Measurements from ENCODE around the gene SYMPK. TPM values are rescaled to one million over a fixed set of nuclear protein-coding genes. Genes with fewer than 3 reads are reported as not detected.

SYMPK gene
- 45.0 and 54.6 TPM in 2 replicates for total RNA-seq

GRCh38 chr19:45862564-45863334 lies at the start of gene SYMPK:
Gene SYMPK (minus strand): TSS chr19:45863147. CDS start chr19:45854495, 8,652 bp downstream.

GRCh38 chr19:45901912-45902650 lies 39.1 kb upstream of the SYMPK start, which contains the start of gene MYPOP:
Gene MYPOP (minus strand): TSS chr19:45902613. CDS start chr19:45901773, 840 bp downstream.

DNA sequence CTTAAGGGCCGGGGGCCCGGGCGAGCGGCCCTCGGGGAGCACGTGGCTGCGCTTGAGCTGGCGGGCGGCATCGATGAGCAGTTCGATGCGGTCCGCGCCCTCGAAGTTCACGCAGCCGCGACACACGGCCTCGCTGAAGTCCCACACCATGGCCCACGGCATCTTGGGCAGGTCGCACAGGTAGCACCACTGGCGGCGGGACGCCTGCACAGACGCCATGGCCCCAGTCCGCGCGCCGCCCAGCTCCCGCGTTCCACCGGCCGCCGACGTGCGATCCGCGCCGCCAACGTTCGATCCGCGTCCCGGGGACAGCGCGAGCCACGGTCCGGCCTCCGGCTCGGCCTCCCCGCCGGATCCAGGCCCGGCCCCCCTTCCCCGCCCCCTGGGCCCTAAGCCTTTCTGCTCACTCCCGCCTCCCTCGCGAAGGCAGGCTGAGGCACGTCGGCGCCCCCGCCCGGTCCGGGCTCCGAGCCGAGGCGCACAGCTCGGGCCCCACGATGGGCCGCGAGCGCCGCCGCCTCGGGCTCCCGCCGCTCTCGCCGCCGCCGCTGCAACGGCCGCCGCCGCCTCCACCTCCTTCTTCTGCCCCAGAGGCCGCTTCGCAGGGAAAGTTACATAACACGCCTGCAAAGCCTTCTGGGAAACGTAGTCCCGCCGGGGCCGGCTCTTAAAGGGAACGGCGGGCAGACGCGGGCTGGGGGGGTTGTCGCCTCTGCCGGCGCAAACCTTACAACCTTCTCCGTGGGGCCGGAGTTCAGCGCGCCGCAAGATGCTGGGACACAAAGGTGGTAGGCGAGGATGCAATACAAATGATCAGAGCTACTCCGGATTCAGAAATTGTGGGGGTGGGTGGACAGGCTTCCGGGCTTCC lies 22.8 kb upstream of the SYMPK start, which contains the start of gene IRF2BP1:
Gene IRF2BP1, minus strand, starts transcription at position 586 of the 871 bp plus-strand sequence. Its CDS starts 367 bp downstream, at position 219.

DNA sequence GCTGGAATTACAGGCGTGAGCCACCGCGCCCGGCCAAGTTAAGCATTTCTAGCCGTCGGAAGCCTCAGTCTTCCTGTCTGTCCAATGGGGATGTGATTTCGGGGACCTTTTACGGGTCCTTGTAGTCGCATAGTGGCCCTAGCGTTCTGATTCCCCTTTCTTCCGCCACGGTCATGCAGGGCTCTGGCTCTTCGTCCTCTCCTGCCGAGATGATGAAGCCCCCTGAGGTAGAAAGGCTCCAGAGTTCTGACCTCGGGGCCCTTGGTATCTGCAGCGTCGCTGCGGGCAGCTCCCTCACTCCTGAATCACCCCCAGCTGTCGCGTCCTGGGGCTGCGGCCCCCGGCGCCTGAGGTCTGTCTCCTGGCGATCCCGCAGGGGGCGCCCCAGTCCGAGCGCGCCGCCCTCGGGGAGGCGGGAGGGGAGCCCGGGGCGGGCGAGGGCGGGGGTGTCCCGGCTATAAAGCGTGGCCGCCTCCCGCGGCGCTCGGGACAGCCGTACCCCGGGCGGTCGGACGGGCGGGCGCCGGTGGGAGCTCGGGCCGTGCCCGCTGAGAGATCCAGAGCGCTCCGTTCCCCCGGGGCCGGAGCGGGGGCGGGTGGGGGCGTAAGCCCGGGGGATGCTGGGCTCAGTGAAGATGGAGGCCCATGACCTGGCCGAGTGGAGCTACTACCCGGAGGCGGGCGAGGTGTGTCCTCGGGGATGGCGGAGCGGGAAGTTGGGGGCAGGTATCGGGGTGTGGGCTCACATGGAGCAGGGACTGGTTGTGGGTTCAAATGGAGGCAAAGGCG lies 1.1 kb upstream of the SYMPK start, which contains the start of gene FOXA3:
Gene FOXA3, plus strand, starts transcription at position 487 of the 789 bp plus-strand sequence. Its CDS starts 131 bp downstream, at position 618.

DNA sequence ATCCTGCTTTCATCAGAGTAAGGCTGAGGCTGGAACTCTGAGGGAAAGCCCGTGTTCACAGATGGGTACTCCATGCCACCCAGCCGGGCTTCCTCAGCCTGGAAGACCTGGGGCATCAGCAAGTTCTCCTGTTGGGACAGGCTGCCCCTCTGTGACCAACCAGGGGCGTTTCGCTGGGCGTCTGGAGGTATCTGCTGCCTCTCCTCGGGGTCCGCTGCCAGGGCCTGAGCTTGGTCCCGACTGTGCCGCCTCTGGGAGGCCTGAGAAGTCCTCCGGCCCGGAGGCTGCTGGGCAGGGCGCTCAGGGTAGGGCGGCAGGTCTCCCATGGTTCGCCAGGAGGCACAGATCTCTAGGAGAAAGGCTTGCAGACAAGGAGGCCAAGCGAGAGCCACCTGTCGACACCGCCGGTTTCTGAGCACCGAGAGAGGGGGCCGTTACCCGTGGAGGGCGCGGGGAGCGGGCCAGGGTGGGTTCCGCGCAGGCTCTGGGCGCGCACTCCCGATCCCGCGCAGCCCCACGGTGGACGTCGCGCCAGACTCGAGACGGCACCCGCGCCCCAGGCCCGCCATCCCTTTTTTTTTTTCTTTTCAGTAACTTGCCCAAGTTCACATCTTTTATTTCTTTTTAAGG lies 48.0 kb downstream of the SYMPK start, which contains the start of gene RSPH6A:
Gene RSPH6A, minus strand, starts transcription at position 458 of the 630 bp plus-strand sequence. Its CDS starts 132 bp downstream, at position 326.

DNA sequence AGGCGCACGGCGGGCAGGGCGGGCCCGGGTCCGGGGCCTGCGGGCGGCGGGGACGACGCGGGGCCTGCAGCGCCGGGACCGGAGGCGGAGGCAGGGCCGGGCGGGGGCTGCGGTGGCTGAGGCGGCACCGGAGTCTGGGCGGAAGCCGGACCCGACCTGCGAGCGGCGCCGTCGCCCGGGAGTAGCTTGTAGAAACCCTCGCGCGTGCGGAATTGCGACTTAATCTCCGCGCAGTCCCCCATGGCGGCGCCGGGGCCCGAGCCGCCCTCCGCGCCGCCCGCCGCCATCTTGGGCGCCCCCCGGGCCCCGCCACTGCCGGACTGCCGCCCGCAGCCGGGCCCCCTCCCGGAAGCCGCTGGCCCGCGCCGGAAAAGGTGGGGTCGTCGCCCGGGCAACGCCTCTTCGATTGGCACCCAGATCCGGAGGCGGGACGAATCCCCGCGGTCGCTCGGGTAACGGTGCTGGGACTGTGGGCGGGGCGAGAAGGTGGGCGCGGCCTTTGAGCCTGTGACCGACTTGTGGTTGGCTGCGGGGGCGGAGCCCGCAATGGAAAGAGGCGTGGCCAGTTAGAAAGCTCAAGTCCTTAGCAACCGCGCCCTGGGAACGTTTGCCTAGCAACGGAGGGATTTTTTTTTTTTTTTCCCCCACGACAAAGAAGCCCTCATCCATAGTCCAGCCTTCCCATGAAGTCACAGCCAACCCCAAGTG lies 70.3 kb downstream of the SYMPK start, which contains the start of gene DMWD:
Gene DMWD, minus strand, starts transcription at position 376 of the 708 bp plus-strand sequence. Its CDS starts 89 bp downstream, at position 287.

DNA sequence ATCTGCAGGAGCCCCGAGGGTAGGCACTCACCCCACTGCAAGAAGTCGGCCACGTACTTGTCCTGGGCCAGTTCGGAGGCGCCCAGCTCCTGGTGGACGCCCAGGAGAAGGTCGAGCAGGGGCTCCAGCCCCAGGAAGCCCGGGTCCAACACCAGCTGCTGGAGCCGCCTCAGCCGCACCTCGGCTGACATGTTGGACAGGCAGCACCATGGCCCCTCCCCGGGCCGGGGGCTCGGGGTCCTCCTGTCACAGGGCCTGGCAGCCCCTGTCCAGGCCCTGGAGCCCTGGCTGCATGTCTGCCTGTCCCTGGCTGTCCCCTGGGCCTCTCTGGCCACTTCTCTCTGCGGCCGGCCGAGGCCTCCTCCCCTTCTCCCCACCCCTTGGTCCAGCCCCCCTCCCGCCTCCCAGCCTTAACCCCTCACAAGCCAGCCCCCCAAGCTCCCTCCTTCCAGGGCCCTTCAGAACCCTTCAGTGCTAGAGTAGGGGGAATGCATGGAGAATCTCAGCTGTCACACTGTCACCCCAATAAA lies 80.7 kb downstream of the SYMPK start, which contains the start of gene DMPK:
Gene DMPK, minus strand, starts transcription at position 329 of the 530 bp plus-strand sequence. Its CDS starts 138 bp downstream, at position 191.

DNA sequence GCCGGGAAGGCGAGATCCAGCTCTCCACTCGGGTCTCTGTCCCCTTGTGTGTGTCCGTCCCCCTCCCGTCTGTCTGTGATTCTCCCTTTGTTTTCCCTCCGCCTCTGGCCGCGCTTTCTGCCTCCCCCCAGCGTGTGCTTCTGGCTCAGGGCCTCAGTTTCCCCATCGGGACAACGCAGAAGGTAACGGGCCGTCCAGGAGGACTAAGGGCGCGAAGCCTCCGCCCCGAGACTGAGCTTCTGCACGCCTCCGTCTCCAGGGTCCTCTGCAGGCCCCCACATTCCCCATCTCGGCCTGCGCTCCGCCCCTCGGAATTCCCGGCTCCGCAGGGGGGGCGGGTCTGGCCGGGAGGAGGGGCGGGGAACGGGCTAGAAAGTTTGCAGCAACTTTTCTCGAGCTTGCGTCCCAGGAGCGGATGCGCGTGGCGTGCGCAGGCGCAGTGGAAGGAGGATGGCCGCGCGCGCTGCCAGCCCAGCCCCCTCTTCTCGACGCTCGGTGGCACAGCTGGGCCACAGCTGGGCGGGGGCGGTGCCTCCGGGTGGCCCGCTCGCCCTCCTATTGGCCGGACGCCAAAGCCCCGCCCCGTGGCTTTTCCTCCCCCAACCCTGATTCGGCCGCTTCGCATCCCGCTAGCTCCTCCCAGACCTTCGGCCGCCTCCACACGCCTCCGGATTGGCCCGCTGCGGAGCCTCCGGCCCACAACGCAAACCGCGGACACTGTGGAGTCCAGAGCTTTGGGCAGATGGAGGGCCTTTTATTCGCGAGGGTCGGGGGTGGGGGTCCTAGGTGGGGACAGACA lies 93.8 kb downstream of the SYMPK start, which contains the start of gene SIX5:
Gene SIX5, minus strand, starts transcription at position 269 of the 799 bp plus-strand sequence. CDS start 408 bp downstream, outside the sequence.

Other genes with a start within 250 kb of the SYMPK start
- 16.4 and 17.9 TPM in 2 replicates for gene EML2, start 223.8 kb downstream of the SYMPK start, total RNA-seq
- gene GIPR, start 194.9 kb downstream of the SYMPK start, total RNA-seq = 0.51 TPM in 1 of 2 replicates, not detected in the other
- 134 and 228 TPM in 2 replicates for gene SNRPD2, start 171.2 kb downstream of the SYMPK start, total RNA-seq
- gene QPCTL, start 170.5 kb downstream of the SYMPK start, total RNA-seq = 22.2 and 29.7 TPM in 2 replicates
- gene FBXO46, start 132.3 kb downstream of the SYMPK start, total RNA-seq = 11.9 and 15.3 TPM in 2 replicates
- not detected in 2 replicates for gene MEIOSIN, start 129.7 kb downstream of the SYMPK start, total RNA-seq
- gene SIX5, start 93.9 kb downstream of the SYMPK start, total RNA-seq = 14.2 and 26.9 TPM in 2 replicates
- gene DMPK, start 80.7 kb downstream of the SYMPK start, total RNA-seq = 8.5 and 23.1 TPM in 2 replicates
- gene DMWD, start 70.3 kb downstream of the SYMPK start, total RNA-seq = 35.0 and 39.7 TPM in 2 replicates
- gene RSPH6A, start 47.8 kb downstream of the SYMPK start, total RNA-seq = under 0.01 TPM in 1 of 2 replicates, not detected in the other
- 0.33 and 1.4 TPM in 2 replicates for gene FOXA3, start 1.2 kb upstream of the SYMPK start, total RNA-seq
- 28.0 and 39.0 TPM in 2 replicates for gene IRF2BP1, start 23.0 kb upstream of the SYMPK start, total RNA-seq
- 3.6 and 5.5 TPM in 2 replicates for gene MYPOP, start 39.5 kb upstream of the SYMPK start, total RNA-seq
- not detected in 2 replicates for gene NANOS2, start 51.6 kb upstream of the SYMPK start, total RNA-seq
- gene NOVA2, start 110.7 kb upstream of the SYMPK start, total RNA-seq = not detected in 2 replicates
- gene CCDC61, start 132.3 kb upstream of the SYMPK start, total RNA-seq = 10.3 and 15.5 TPM in 2 replicates
- gene PGLYRP1, start 159.9 kb upstream of the SYMPK start, total RNA-seq = not detected in 2 replicates
- not detected in 2 replicates for gene IGFL4, start 177.9 kb upstream of the SYMPK start, total RNA-seq

All from mesangial cell (primary cell).